ENCODE data around the gene OPCML.

OPCML gene

GRCh38 chr11:132686886-132687285 is 845.4 kb downstream of the OPCML start:
- DNase-seq = no peak

DNA sequence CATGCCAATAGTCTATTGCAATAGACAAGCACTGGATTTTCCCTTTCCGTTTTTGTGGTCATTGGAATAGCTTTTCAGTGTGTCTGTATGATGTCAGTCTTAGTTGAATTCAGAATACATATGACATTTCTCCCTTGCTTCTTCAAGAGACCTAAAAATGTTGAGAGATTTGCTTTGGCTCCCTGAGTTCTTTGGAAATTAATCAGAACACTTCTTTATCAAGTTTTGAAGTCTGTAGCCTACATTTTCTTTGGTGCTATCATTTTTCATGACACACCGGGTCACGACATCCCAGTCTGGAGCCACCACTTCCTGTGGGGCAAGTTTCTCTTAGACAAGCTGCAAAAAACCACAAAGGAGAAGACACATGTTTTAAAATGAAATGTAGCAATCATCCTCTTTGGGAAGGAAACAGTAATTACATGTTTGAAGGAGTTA is 847.1 kb downstream of the OPCML start:
- DNase-seq = no peak

- DNase-seq = no peak
Measured at GRCh38 chr11:132683602-132684001, 848.7 kb downstream of the OPCML start.

GRCh38 chr11:132681971-132682370 is 850.3 kb downstream of the OPCML start:
- no peak for DNase-seq

- DNase-seq = no peak
Measured at GRCh38 chr11:132680584-132680983, 851.7 kb downstream of the OPCML start.

DNA sequence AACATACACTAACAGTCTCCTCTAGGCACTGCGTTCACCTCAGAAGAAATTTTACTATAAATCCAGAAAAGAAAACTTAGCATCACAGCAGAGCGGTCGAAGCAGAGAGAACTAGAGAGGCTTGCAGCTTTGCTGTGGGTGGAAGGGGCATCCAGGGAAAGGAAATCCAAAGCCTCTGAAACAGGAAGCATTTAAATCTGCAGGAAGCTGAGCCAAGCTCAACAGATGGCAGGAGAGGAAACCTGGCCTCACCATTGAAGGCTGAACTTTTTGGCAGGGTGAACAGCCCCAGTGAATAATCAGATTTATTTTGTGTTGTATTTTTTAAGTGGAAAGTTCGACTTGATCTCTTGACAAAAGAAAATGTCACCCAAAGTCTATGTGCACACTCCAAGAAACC is 858.1 kb downstream of the OPCML start:
- no peak for DNase-seq

DNA sequence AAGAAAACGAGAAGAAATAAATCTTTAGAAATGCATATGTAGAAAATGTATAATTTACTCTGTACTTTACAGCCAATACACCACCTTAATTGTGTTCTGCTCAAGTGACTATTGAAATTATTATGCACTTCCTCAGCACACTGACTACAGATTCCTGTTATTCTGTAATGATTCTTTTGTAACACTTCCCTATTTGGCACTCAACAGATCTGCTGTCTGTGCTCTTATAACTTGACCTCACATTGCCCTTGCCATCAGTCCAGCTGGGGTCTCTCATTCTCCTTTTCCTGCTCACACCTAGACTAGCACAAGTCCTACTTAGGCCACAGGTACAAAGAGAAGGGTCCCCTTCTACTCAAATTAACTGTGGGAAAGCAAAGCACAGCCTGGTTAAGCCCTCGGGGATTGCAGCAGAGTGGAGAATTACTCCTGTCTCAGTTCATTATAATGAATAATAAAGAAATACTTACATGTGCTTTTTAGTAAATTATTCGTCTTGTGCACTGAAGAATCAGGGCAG is 860.4 kb downstream of the OPCML start:
- no peak for DNase-seq

GRCh38 chr11:132670921-132671675 is 861.2 kb downstream of the OPCML start:
- no peak for DNase-seq

- no peak for DNase-seq
Measured at GRCh38 chr11:132669949-132670348, 862.4 kb downstream of the OPCML start.

GRCh38 chr11:132665205-132665604 is 867.1 kb downstream of the OPCML start:
- DNase-seq = no peak

DNA sequence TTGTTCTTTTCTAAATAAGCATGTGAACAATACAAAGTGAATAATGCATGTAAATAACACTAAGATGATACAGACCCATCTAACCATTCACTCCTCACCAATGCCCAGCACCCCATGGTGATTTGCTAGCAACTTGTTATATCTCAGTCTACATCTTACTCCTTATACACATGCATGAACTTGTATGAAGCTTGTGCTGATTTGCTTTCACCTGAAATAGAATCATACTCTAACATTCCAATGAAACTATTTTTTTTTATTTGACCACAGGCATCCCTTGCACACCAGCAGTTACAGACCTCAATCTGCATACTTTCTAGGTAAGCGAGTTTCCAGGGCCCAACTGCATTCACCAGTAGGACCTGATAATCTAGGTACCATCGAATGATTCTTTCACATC is 873.6 kb downstream of the OPCML start:
- no peak for DNase-seq

GRCh38 chr11:132658004-132658403 is 874.3 kb downstream of the OPCML start:
- no peak for DNase-seq

DNA sequence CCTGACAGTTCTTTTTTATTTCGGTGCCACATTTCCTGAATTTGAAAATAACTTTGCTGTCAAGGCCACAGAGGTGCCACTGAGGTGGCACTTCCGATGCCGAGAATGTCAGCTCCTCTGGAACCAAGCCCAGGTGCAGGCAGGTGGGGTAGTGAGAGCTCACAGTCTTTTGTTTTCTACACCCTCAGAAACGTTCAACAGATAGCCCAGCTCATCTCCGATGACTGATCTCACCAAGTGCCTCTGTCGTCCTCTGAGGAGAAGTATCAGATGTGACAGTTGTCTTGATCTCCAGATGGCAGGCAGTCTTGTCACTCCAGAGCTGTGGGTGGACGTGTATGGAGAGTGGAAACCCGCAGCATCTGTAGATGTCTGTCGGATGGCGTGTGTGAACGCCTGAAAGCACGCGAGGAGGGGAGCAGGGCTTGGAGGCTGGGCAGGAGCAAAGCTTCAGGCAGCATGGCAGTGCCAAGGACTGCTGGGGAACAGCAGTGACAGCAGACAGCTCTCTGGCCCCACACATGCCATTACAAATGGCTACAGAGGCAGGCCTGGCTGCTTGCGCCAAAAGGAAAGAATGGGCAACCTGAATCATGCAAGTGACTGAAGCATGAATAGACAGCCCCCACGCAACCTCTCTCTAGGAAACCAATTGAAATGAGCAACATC is 877.0 kb downstream of the OPCML start:
- DNase-seq = no peak

GRCh38 chr11:132653237-132653636 is 879.1 kb downstream of the OPCML start:
- DNase-seq = no peak

GRCh38 chr11:132650969-132651720 is 881.2 kb downstream of the OPCML start:
- DNase-seq = no peak

DNA sequence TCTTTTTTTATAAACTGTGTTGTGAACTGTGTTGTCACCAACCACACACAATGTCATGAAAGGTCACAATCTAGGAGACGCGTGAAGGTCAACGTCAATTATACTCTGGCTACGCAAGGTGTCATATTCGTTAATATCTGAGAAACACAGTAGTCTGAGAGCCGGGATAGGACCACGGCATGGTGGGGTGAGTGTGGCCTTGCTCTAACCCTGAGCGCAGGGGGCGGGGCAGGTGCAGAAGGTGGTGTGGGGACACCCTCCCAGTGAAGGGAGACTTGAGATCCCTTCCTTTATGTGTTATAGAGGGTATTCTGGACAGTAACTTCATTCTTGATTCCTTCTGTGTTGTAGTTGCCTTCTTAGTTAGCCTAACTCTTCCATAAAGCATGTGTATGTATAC is 883.0 kb downstream of the OPCML start:
- DNase-seq = no peak

DNA sequence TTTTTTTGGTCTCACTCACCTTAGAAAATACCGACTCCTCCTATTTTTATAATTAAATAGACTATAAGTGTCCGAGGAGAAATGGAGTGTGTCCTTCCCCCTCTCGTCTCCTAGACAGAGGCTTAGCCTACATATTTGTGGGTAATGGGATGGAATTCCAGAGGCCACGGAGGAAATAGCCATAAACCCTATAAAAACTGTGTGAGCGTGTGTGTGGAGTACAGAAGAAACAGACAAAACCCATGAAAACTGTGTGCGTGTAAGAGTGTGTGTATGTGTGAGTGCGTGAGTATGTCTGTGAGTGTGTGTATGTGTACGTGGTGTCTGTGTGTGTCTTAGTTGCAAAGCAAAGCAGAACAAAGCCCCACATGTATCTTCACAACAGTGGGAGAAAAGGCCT is 883.5 kb downstream of the OPCML start:
- DNase-seq = no peak

GRCh38 chr11:132646890-132647289 is 885.4 kb downstream of the OPCML start:
- no peak for DNase-seq

- DNase-seq = no peak
Measured at GRCh38 chr11:132644520-132645239, 887.6 kb downstream of the OPCML start.

DNA sequence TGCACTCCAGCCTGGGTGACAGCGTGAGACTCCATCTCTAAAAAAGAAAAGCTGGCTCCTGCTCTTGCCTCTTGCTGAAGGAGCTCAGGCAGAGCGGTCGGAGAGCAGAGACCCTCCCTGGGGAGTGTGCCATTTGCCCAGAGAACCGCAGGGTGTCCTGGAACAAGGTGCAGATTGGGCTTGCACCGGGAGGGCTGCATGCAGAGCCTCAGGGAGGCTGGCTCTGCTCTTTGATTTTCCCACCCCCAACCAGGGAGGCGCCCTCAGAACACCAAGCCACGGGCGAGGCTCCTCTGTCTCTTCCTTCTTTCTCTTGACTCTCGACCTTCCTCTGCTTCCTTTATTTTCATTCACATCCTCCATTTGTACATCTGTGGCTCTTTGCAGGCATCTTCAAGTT is 889.1 kb downstream of the OPCML start:
- no peak for DNase-seq

- DNase-seq = no peak
Measured at GRCh38 chr11:132640952-132641351, 891.3 kb downstream of the OPCML start.

DNA sequence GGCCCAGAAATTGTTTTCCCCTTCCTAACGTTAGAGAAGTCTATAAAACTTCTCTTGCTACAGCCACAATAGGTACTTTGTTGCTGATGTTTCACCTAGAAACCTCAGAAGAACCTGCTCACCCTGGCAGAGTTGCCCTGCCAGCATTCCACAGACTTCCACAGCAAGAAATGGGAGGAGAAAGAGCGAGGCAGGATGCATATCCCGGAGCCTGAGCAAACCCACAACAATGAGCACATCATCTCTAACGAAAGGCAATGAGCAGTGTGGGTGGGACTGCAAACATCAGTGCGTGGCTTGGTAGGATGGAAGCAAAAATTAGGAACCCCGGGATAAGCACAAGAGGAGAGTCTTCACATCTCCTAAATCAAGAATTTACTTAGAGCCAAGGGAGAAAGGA is 892.3 kb downstream of the OPCML start:
- DNase-seq = no peak

- DNase-seq = no peak
Measured at GRCh38 chr11:132639403-132639802, 892.9 kb downstream of the OPCML start.

Measured in inflammatory macrophage treated with lipopolysaccharide for 4 hours (primary cell).